GM20431 (cell line): ENCODE data around the gene PNPLA2.

ENCODE experiments used
- in situ Hi-C: fragments of 300-500 bp; cut with MseI, MboI; formaldehyde crosslinking; loops from one replicate; pipeline ENCODE4 v1.15.0; 2020; ENCODE audit warnings: low sequenced_read_pairs; ENCODE audit not compliant: unreplicated experiment

The PNPLA2 gene

DNA sequence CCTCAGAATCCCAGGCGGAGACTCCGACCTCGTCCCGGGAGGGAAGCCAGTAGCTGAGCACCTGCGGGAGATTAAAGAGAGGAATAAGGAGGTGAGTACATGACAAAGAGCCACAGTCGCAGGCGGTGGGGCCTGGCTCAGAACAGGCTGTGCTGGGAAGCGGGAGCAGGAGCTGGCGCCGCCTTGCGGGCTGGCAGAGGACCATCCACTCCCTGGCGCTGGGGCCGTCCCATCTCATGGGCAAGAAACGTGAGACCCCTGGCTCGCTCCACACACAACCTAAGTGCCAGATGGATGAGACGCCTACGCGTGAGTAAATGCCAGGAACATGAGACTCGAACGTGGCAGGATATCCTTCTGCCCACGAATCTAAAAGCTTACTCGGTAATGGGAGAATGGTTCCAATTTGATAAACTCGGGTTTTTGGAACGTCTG is 35.1 kb upstream of the PNPLA2 start:
- in situ Hi-C loops = no loop called here

DNA sequence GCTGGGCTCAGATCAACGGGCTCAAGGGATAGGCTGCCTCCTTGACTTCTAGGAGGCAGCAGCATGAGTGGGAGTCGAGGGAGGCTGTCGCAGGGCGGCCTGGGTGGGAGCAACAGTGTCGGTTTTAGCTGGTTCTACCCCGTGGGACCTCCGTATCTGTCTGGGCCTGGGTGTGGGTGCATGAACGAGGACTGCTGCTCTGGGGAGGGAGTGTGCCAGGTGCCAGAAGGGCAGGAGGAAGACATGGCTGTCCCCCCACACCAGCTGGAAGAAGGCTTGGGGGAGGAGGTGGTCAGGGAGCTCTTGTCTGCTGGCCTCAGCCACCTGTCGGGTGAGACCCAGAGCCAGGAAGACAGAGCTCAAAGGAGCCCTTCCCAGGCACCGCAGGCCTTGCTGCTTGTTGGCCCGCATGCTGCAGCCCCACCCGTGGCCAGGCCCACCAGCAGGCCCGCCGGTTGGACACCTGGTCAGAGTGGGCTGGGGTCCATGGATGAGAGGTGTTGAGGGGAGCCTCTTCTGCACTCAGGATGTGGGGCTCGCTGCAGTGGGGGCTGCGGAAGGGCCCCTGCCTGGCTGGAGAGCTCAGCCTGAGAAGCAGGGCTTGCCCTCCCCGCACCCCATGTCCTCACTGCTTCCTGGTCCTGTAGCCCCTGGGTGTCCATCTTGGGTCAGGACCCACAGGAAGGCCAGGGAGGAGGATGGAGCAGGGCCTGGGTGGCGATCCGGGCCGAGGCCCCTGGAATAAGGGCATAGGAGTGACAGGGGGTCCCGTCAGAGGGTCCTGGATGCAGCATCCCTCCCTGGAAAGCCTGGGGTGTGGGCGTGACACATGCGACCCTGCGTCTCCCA is 32.3 kb upstream of the PNPLA2 start:
- in situ Hi-C loops = no loop called here

DNA sequence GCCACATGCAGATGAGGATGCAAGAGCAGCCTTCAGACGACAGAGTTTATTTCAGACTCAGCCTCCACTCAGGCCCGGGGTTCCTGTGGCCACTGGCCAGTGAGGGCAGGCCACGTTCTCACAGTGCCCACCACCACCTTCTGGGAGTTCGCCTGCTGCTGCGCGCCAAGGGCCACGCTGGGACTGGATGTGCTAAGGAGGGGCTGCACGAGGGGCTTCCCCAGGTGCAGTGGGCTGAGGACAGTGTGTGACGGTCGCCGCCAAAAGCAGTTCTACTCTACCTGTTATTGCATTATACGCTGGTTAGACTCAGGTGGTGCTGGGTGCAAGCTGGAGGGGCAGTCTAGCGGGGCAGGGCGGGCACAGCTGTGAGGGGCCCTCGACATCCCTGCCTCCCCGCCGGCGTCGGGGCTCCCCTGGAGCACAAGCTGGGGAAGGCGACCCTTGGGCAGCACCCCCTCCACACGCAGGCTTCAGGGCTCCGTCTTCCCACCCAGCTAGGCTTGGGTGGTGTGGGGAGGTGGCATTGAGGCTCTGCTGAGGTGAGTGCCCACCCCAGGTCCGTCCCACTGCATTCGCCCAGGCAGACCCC is 31.5 kb upstream of the PNPLA2 start:
- in situ Hi-C loops = no loop called here

DNA sequence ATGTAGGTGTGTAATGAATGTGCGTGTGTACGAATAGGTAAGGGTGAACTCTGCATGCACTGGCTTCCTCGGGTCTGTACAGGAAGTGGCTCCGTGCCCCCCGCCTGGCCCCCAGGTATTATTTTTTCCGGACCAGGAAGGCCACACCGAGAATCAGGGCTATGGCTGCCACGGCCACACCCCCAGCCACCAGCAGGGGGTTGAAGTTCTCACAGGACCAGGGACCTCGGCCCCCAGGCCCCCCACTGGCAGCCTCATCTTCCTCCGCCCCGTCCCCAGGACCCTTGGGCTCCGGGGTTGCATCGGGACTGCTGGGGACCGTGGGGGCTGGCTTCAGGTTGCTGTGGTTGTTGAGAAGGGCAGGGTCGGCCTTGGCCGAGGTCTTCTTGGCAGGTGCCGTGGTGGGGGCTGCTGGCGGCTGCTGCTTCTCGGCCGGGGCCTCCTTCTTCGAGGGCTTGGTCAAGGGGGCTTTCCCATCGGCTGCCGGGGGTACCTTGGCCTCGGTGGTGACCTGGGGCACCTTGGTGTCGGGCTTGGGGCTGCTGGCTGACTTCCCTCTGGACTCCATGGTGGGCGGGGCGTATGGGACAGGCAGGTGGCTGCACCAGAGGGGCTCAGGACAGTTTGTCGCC is 30.6 kb upstream of the PNPLA2 start:
- in situ Hi-C loops = no loop called here

DNA sequence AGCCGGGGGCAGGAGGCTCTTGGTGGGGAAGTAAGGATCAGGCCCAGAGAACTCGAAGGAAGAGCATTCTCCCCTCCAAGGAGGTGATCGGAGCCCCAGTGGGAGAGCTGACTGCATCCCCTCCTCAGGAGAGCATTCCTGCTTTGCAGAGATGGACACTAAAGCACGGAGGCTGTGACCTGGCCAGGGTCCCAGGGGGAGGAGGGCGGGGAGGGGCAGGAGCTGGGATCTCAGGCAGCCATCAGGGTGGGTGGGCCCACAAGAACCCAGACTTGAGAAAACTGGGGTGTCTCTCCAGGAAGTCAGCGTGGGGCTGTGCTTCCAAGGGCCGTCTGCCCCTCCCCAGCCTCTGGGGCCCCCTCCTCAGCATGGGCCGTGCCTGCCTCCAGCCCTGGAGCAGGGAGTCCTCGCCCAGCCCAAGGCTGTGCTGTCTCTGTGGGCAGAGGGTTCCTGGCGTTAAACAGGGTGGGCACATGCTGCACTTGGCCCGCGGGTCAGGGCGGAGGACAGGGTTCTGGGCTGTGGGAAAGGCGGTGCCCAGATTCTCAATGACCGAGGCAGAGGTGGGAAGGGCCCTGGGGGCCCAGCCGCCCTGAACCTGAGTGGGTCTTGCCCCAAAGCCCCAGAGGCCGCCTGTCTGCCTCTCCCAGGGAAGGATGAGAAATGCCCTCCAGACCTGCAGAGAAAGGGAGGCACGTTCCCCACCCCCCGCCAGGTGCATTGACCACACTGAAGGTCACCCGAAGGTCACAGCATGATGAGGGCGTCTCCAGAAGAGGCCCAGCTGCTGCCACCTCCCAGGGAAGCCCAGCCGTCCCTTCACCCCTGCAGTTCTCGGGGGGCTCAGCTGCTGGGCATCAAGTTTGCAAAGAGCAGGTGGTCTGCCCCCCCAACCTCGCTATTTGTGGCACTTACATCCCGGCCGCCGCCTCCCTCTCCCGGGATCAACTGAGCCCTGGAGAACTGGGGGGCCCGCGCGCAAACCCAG is 29.5 kb upstream of the PNPLA2 start:
- in situ Hi-C loops = no loop called here

DNA sequence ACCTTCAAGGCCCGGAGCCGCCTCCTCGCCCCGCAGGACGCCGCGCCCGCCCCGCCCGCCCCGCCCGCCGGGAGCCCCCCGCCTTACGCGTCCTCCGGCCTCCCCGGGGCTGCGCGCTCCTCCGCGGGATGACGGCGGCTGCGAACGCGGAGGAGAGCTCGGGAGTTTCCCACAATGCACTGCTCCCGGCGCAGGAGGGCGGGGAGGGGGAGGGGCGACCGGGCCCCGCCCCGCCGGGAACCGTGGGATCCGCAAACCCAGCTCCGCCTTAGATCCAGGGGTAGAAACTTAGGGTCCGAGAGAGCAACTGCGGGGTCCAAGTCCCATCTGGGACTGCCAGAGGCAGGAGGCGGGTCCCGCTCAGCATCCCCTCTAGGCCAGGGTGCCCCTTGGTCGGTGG is 28.8 kb upstream of the PNPLA2 start, which contains the start of gene CEND1:
CEND1 (minus strand) TSS at position 148 of the 400 bp plus-strand sequence. CDS start 1,514 bp downstream, outside the sequence.
- in situ Hi-C loops = no loop called here

DNA sequence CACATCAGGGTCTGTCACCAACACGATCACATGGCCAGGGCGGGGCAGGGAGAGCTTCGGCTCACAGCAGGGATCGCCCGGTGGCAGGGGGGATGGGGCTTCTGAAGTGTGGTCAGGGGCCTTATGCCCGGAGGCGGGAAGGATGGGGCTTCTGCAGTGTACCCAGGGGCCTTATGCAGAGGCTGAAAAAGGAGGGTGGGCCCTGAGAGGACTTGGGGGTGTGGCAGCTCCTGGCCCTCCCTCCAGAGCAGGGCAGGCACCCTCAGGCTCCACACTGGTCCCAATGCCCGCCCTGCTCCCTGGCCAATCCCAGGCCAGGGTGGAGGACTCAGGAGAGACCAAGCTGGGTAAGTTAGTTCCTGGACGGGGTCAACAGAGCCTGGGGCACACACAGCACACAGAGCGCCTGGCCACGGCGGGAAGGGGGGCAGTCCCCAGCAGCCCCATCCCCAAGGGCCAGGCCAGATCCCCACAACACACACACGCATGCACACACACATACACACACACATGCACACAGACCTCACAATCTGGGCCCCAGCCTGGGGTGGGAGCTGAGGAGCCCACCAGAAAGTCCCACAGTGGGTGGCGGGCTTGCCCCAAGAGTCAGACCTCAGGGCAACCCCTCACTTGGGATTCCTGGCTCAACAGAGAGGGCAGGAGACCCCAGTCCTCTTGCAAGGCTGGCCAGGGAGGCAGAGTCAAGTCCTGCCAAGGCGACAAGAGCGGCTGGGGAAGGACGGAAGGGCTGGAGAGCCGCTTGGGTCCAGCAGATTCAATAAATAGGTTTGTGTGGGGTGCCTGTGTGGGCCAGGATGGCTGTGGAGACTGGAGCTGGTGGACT is 27.8 kb upstream of the PNPLA2 start:
- in situ Hi-C loops = no loop called here

DNA sequence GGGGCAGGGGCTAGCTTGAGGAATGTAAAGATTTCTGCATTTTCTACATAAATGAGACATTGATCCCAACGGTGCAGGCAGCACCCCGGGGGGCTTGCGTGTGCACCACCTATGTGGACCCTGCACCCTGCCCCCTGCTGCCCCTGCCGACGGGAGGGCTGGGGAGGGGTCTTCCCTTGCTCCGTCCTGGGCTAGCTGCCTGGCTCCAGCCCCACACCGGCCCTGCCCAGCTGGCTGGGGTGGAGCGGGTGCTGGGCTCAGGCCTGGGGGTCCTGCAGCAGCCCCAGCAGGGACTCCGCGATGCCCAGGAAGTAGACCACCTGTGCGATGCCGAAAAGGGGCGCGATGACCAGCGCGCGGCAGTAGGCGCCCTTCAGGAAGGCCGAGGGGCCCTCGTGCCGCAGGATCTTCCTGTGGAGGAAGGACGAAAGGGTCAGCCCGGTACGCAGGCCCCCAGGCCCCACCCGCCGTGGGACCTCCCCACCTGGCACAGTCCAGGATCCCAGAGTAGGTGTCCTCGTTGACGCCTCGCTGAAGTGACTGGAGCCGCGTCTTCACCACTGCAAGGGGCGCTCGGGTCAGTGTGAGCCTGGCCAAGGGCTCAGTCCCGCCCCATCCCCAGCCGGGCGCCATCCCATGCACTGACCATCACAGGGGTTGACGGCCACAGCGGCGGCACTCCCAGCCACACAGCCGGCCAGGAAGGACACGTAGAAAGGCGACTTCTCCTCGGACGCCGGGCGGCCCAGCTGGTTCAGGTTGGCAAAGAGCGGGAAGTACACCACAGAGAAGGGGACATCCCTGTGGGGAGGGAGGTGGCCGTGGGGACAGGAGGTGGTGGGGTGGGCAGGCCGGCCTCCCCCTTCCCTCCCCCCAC is 26.8 kb upstream of the PNPLA2 start:
- in situ Hi-C loops = no loop called here

DNA sequence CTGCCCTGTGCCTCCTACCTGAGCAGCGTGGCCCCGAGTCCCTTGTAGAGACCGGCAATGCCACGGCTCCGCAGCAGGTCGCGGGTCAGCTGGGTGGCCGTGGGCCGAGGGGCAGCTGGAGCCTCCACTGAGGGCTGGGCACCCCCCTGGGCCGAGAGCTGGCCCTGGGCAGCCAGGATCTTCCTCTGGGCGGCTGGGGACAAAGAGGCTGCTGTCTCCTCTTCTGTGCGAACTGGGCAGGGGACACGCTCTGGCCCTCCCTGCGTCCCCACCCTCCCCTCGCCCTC is 26.2 kb upstream of the PNPLA2 start:
- in situ Hi-C loops = no loop called here

DNA sequence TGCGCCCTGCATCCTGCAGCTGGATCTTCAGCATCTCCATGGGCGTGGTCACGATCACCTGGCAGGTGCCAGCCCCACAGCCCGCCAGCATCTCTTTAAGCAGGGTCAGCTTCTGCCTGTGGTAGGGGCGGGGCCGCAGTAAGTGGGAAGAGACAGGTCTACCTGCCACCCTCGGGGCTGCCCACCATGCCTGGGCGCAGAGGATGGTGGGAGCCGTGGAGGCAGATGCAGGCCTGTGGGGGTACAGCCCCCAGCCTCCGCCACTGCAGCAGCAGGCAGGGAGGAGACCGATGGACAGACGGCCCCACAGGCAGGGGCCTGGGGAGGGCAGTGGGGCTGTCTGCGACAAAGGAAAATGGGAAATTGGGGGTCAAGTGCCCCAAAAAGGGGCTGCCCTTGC is 25.8 kb upstream of the PNPLA2 start:
- in situ Hi-C loops = no loop called here

DNA sequence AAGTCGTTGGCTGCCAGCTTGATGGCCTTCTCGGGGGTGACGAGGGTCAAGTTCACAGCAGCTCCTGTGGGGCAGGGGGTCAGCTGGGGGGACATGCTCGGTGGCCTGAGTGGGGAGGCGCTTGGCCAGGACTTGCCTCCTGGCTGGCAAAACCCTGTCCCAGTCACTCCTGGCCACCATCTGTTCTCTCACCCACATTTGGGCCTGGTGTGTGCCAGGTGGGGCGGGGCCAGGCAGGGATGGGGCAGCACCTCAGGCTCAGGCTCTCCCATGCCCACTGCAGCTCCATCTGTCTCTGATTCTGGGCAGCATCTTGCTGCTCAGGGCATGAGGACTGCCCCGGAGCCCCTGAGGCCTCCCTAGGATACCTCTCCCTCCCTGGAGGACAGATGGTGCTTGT is 25.2 kb upstream of the PNPLA2 start:
- in situ Hi-C loops = no loop called here

DNA sequence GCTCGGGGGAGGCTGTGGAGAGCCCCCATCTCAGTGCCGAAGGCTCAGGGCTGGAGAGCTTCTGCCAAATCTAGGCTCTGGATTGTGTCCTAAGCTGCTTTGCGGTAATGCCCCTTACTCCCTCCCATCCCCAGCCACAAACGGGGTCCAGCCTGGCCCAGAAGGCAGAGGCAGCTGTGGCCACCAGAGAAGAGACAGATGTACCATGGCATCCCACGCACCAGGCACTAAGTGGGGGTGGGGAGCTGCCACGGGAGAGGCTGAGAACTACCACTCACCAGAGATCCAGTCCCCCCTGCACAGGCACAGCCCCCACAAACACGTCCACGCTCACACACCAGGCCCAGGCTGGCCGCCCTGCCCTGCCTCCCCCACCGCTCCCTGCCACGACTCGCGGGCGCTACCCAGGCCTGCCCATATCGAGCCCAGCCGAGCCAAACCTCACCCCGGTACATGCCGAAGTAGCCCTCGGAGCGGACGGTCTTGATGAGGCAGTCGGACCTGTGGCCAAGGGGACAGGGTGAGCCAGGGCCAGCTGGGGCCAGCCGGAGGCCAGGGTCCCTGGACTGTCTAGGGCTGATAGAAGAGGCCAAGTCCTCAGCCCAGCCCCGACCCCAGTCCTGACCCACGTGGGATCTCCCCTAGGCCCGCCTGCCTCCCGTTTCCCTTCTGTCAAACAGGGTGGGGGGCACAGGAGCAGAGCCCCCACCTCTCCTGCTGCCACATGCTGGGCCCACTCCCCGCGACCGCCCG is 24.5 kb upstream of the PNPLA2 start:
- in situ Hi-C loops = no loop called here

DNA sequence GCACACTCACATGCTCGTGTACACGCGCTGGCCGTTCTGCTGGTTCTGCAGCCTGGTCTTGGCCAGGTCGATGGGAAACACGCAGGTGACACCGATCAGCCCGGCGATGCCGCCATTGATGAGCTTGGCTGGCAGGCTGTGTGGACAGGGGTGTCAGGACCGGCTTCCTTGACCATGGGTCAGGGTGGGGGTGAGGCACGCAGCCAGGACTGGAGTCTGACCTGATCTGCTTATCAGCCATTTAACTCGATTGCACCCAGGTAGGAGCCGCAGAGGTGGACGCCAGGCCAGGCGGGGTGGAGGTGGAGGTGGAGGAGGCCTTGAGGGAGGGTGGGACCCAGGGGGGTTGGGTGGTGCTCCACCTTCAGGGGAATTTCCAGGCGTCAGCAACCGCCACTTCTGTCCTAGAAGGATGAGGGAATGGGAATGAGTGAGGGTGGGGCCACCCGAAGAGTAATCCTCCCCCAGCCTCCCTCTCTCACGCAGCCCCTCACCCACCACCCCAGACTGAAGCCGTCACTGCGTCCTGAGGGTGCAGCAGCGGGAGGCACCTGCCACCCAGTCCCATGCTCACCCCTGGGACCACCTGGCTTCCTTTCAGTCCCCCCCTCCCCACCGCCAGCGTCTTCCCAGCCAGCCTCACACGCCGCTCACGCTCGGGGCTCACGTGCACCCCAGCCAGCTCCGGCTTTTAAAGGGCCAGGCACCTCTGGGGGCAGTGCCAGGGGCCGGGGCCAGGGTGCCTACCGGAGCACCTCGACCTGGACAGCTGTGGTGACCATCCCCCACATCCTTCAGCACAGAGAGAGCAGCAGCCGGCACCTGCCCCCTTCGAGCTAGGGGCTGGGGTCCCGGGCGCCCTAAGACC is 23.7 kb upstream of the PNPLA2 start:
- in situ Hi-C loops = no loop called here

DNA sequence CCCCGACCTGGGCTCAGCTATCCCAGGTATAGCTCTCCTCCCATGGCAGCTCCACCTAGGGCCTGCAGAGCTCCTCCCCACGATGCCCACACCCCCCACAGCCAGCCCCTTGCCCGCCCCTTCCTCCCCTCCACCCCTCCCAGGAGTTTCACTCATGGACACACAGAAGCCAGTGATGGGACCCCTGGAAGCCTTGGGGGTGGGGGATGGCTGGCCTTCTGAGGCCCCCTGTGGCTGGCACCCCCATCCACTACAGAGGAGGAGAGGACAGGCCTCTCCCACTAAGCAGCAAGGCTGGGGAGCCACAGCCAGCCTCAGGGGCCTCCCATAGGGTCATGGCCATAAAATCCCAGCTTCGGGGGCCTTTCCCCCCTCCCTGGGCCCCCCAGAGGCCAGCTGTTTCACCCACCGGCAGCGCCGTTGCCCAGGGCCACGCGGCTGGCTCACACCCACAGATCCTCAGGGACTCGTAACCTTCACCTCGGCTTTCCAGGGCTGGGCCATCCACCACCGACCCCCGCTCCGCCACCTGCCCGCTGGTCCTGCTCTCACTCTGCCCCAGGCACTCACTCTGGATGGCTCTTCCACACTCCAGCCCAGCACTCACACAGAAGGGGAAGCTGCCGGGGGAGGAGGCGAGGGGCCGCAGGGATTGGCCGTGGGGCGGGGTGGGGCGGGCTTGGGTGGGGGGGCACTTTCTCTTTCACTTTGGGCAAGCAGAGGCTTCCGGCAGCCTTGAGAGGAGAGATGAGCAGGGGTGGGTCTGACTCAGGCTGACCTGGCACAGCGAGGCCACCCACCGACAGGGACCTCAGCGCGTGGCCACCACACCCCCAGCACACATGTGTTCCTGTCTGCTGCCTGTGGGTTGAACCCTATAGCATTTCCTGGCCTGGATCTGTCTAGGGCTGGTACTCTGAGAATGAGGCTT is 22.8 kb upstream of the PNPLA2 start:
- in situ Hi-C loops = no loop called here

DNA sequence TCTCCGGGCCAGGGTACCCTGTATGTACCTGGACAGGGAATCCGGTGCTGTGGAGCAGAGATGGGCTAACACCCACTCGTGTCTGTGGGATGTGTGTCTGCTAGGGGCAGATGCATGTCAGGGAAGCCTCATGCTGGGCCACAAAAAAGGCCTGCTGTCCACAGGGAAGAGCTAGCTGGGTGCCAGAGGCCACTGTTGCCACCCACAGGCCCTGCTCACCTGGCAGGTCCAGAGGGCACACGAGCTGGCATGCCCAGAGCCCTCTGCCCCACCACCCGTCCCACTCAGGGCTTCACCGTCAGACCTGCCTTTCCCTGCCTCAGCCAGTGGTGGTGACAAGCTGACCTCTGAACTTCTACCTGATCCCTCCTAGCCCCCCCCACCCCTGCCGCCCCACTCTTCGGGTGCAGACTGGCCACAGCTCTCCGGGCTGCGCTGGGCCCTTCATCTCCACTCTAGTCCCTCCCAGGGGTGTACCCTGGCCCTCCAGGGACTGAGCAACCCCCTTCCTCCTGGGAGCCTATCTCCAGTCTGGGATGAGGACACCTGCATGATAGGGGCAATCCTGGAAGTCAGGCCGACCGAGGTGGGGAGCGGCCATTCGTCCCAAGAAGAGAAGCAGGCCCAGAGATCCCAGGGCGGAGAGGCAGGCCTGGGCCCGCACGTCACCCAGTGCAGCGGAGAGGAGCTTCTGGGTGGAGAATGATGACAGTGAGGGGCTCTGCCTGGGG is 22.0 kb upstream of the PNPLA2 start:
- in situ Hi-C loops = no loop called here
